HEK293T (cell line): ENCODE measurements around the gene POLE2.

Experiments used
- CTCF ChIA-PET: fragments of 350-600 bp; formaldehyde crosslinking; extraction: SDS; loops from one replicate; lab custom pipeline; 2021; ENCODE audit warnings: antibody characterized with exemption, inconsistent platforms; lab: Yijun Ruan, JAX
- POLR2A ChIA-PET: fragments of 350-600 bp; formaldehyde crosslinking; extraction: SDS; loops from one replicate; lab custom pipeline; 2020; ENCODE audit warnings: antibody characterized with exemption, inconsistent platforms; lab: Yijun Ruan, JAX
- DNase-seq: peaks from one replicate; pipeline ENCODE4 v3.0.0; 2012; ENCODE audit warnings: mixed read lengths; ENCODE audit errors: extremely low spot score
- ARNT ChIP-seq: fragments of 450-650 bp; IDR thresholded peaks from 2 replicates; pipeline ENCODE4 v1.6.1; 2017; ENCODE audit warnings: mild to moderate bottlenecking
- BHLHE40 ChIP-seq: fragments of 450-650 bp; IDR thresholded peaks from 2 replicates; pipeline ENCODE4 v1.6.1; 2016; ENCODE audit warnings: mild to moderate bottlenecking, moderate library complexity, borderline replicate concordance
- CTBP1 ChIP-seq: fragments of 450-650 bp; IDR thresholded peaks from 2 replicates; pipeline ENCODE4 v1.6.1; 2016; ENCODE audit warnings: borderline replicate concordance
- ELF4 ChIP-seq: fragments of 450-650 bp; IDR thresholded peaks from 2 replicates; pipeline ENCODE4 v1.6.1; 2017; ENCODE audit warnings: antibody characterized with exemption
- FOXA1 ChIP-seq: fragments of 450-650 bp; IDR thresholded peaks from 2 replicates; pipeline ENCODE4 v1.6.1; 2016; ENCODE audit warnings: mild to moderate bottlenecking
- FOXK2 ChIP-seq: fragments of 450-650 bp; IDR thresholded peaks from 2 replicates; pipeline ENCODE4 v1.6.1; 2016; ENCODE audit warnings: mild to moderate bottlenecking
- FOXM1 ChIP-seq: fragments of 450-650 bp; IDR thresholded peaks from 2 replicates; pipeline ENCODE4 v1.6.1; 2017; ENCODE audit warnings: mild to moderate bottlenecking, borderline replicate concordance
- HDGF ChIP-seq: fragments of 450-650 bp; IDR thresholded peaks from 2 replicates; pipeline ENCODE4 v1.6.1; 2017; ENCODE audit warnings: antibody characterized with exemption, borderline replicate concordance
- L3MBTL2 ChIP-seq: fragments of 450-650 bp; conservative IDR thresholded peaks from 2 replicates; pipeline ENCODE4 v1.6.1; 2016; ENCODE audit warnings: mild to moderate bottlenecking
- LEF1 ChIP-seq: fragments of 450-650 bp; IDR thresholded peaks from 2 replicates; pipeline ENCODE4 v1.6.1; 2017; ENCODE audit warnings: mild to moderate bottlenecking, borderline replicate concordance
- NFRKB ChIP-seq: fragments of 450-650 bp; IDR thresholded peaks from 2 replicates; pipeline ENCODE4 v1.6.1; 2016; ENCODE audit warnings: mild to moderate bottlenecking, moderate library complexity
- SP1 ChIP-seq: fragments of 450-650 bp; IDR thresholded peaks from 2 replicates; pipeline ENCODE4 v1.6.1; 2017
- SUZ12 ChIP-seq: fragments of 450-650 bp; IDR thresholded peaks from 2 replicates; pipeline ENCODE4 v1.6.1; 2016; ENCODE audit warnings: mild to moderate bottlenecking
- TARDBP ChIP-seq: fragments of 450-650 bp; IDR thresholded peaks from 2 replicates; pipeline ENCODE4 v1.6.1; 2016
- ZNF384 ChIP-seq: fragments of 450-650 bp; IDR thresholded peaks from 2 replicates; pipeline ENCODE4 v1.6.1; 2016
- TF ChIP-seq, protein P1 (sequence below): fragments of 450-650 bp; IDR thresholded peaks from 2 replicates; pipeline ENCODE4 v1.6.1; 2016

Gene POLE2

DNA sequence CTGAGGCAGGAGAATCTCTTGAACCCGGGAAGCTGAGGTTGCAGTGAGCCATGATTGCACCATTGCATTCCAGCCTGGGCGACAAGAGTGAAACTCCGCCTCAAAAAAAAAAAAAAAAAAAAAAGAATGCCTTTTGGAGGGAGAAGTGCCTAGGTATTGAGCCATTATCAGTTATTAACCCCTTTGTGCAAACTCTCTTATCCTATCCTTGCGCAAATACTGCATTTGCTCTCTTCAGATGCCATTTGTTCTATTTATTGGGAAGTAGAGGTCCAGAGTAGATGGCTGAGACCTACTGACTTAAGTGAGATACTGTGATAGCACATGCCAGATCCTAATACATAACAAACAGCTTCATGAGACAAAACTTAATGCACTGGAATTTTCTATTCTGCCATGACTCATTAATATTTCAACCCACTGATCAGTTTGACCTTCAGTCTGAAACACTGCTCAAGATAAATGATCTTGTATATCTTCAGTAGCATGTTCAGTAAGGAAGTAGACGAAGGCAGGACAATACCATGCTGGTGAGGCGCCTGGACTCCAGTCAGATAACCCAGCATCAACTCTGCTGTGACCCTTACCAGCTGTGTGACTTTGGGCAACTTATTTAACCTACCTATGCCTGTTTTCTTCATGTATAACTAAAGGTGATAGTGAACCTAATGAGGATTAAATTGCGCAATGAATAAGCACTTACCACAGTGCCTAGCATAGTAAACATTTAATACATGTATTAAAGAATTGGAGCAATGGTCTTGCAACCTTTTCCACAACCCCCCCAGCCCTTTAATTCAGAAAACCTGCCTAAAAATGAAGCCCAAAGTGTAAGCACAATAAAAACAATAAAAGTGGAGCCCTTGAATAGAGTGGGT, 47.2 kb downstream of the POLE2 start:
- DNase-seq: no peak
- TF ChIP-seq CTBP1 (no peak), ZNF384 (peak; percentile 55; the same call in 1 of the 2 replicates), L3MBTL2 (0 out of 2 replicates have a peak, but pooled peaks have one; percentile 22)
- ChIA-PET POLR2A (no interaction called here), CTCF (interaction anchor here (0.7 kb wide), 1 partner anchor 451 kb away, joined by 7 read pairs; no protein-coding TSS in a partner anchor)

DNA sequence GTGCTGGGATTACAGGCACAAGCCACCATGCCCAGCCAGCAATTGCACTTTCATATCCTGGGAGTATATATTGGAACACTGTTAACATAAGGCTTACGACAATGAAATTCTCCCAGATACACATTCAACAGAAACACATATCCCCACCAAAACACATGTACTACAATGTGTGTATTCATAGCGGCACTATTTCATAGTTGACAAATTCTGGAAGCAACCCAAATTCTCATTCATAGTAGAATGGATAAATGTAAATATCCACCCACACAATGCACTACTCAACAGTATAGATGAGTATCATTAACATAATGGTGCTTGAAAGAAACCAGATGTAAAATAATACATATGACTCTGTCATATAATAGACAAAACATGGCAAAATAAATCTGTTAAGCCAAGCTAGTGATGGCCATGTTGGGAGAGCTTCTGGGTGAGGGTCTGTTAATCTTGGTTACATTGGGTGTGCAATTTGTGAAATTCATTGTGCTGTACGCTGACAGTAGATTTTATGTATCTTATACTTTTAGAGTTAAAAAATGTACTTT, 50.4 kb downstream of the POLE2 start:
- ChIA-PET CTCF (no interaction called here), POLR2A (interaction anchor here (4.3 kb wide), 1 partner anchor 17 kb away, joined by 20 read pairs; the partner anchor contains the start of genes MGAT2 and RPL36AL)
- no peak for DNase-seq
- no peak for TF ChIP-seq L3MBTL2
- TF ChIP-seq BHLHE40: no peak
- no peak for TF ChIP-seq TARDBP
- TF ChIP-seq FOXA1: no peak
- no peak for TF ChIP-seq FOXK2
- TF ChIP-seq FOXM1: no peak
- TF ChIP-seq, protein P1, sequence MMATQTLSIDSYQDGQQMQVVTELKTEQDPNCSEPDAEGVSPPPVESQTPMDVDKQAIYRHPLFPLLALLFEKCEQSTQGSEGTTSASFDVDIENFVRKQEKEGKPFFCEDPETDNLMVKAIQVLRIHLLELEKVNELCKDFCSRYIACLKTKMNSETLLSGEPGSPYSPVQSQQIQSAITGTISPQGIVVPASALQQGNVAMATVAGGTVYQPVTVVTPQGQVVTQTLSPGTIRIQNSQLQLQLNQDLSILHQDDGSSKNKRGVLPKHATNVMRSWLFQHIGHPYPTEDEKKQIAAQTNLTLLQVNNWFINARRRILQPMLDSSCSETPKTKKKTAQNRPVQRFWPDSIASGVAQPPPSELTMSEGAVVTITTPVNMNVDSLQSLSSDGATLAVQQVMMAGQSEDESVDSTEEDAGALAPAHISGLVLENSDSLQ: no peak
- TF ChIP-seq SUZ12: no peak
- no peak for TF ChIP-seq LEF1
- no peak for TF ChIP-seq ARNT
- TF ChIP-seq CTBP1: no peak
- no peak for TF ChIP-seq SP1
- no peak for TF ChIP-seq ZNF384
- no peak for TF ChIP-seq NFRKB
- TF ChIP-seq HDGF: no peak
- no peak for TF ChIP-seq ELF4

DNA sequence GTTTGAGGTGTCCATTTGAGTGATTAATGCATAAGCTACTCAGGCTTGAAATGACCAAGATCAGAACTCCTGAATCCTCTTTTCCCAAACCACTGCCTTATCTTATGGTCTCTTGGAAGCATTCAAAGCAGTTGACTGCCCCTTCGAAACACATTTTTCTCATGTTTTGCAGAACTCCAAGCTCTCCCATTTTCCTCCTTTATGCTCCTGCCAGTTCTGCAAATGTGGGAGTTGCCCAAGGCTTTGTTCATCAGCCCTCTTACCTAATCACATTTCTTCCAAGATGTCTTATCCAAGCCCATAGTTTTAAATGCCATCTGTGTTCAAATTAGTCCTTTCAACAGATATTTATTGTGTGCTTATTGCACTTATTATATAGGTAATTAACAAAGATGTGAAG, 51.1 kb downstream of the POLE2 start:
- ChIA-PET CTCF (no interaction called here), POLR2A (interaction anchor here (4.3 kb wide), 1 partner anchor 16 kb away, joined by 20 read pairs; the partner anchor contains the start of genes MGAT2 and RPL36AL)
- no peak for DNase-seq
- TF ChIP-seq L3MBTL2 (no peak), ARNT (no peak), TARDBP (no peak), ELF4 (no peak), FOXM1 (no peak), HDGF (no peak), FOXA1 (no peak), CTBP1 (no peak), NFRKB (no peak), SUZ12 (no peak), LEF1 (no peak)
- TF ChIP-seq, protein P1: no peak

DNA sequence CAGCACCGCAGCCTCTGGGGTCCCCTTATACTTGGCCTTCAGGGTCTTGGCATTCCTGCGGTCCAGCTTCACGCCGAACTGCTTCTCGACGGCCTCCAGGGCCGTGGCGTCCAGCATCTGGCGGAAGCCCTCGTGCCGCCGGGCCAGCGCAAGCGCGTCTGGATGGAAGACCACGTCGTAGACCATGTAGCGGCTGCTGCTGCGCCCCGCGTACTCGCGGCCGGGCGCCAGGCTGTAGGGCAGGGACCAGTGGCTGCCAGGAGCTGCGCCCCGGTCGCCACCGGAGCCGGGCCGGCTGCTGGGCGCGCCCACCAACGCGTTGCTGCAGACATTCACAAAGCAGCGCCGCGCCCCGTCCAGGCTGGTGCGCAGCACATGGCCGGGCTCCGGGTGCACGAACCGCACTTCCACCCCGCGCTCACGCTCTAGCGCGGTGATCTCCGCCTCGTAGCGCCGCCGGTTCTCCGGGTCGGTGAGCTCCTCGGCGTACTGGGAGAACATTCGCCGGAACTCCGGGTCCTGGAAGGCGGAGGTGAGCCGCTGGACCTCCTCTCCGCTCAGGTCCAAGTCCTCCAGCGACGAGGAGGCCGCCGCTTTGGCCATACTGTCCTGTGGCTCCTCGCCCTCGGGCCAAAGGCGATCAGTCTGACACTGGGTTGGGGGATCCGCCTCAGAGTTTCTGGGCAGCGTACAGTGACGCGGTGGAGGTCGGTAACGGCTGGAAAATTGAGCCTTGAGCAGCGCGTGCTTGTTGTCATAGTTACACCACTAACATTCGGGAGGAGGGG, 53.3 kb downstream of the POLE2 start, which contains the start of gene DNAAF2:
TSS of gene DNAAF2 (minus strand) at position 698 of the 788 bp plus-strand sequence. CDS start at position 603, 95 bp downstream.
- CTCF ChIA-PET: interaction anchor here (0.7 to 1.7 kb wide), 4 partner anchors 14 to 197 kb away, joined by 3 to 11 read pairs (median 8); partner anchors contain the start of genes MGAT2 and RPL36AL

DNA sequence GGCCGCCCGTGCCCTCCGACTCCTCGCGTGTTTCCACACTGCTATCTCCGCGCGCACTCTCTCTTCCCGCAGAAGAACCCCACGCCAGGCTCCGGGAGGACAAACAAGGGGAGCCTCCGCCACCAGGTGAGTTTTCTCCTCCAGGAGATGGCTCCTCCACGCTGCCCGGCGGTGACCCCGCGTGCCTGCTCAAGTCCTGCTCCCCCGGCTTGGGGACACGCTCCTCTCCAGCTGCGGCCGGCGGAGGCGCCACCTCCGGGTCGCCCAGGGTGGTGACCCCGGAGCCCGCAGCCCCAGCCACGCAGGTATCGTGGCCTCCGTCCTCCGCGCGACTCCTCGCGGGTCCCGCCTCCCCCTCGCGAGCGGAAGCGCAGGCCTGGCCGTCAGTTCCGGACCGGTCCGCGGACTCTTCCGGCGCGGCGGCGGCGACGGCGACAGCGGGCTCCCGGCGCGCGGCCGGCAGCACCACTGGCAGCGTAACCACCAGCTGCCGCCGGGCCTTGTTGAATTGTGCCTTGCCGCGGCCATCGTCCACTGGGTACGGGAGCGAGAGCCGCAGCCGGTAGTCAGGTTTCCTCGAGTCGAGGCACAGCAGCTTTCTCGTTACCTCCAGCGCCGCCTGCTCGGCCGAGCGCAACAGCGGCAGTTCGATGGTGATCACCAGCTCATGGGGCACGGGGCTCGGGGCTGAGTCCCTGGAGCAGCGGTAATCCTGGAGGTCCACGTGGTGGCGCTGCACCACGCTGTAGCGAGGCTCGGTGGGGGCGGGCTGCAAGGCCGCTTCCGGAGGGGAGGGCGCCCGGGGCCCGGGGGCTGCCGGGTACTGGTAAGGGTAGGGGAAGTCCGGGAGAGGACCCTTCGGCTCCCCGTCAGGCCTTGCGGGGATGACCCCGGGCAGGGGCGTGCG, 54.1 kb downstream of the POLE2 start:
- peak; percentile 83 for DNase-seq
- CTCF ChIA-PET: interaction anchor here (0.5 to 1.7 kb wide), 12 partner anchors 9 to 197 kb away, joined by 3 to 11 read pairs (median 4); partner anchors contain the start of genes MGAT2 and RPL36AL
- POLR2A ChIA-PET: interaction anchor here (0.7 to 3.7 kb wide), 21 partner anchors 8 to 246 kb away, joined by 3 to 63 read pairs (median 5); partner anchors contain the start of genes KLHDC1, KLHDC2, LRR1 and MGAT2
- TF ChIP-seq FOXA1: no peak
- TF ChIP-seq ELF4: peak; percentile 39; the same call in 1 of the 2 replicates
- no peak for TF ChIP-seq BHLHE40
- peak; percentile 50; the same call in 1 of the 2 replicates for TF ChIP-seq L3MBTL2

More for the DNA sequence above, 53.3 kb downstream of the POLE2 start, which contains the start of gene DNAAF2:
- TF ChIP-seq FOXM1: no peak
- peak; percentile 64 for TF ChIP-seq L3MBTL2
- TF ChIP-seq HDGF: no peak
- no peak for TF ChIP-seq SUZ12
- no peak for TF ChIP-seq FOXA1
- no peak for TF ChIP-seq TARDBP
- no peak for TF ChIP-seq LEF1
- peak; percentile 53 for DNase-seq
- POLR2A ChIA-PET: interaction anchor here (0.7 to 4.3 kb wide), 20 partner anchors 9 to 245 kb away, joined by 3 to 63 read pairs (median 8); partner anchors contain the start of genes KLHDC1, KLHDC2, LRR1 and MGAT2
